IMR-90 (cell line): ENCODE results near the gene ITGB5. TPM values are rescaled to one million over a fixed set of nuclear protein-coding genes. Genes with fewer than 3 reads are reported as not detected.
"Not testable (repeated sequence)": the region's sequence is repeated elsewhere in the genome, so short reads cannot be mapped to it uniquely, and the experiment has no call there.

ENCODE experiments used
- ATAC-seq: fragments of 200-7000 bp; cut with Tn5 transposase; 2 replicates; pipeline ENCODE4 v1.9.1; 2020; ENCODE audit warnings: low read depth, mild to moderate bottlenecking, moderate library complexity
- BruUV-seq: library from RNA; stranded (reverse); fragments of 400-500 nt; replicated peaks from 2 replicates; lab custom pipeline; 2021; lab: Mats Ljungman, UMichigan
- CTCF ChIA-PET: fragments of 300-600 bp; formaldehyde crosslinking; extraction: SDS; loops from one replicate; lab custom pipeline; 2021; ENCODE audit warnings: antibody characterized with exemption; lab: Yijun Ruan, JAX
- POLR2A ChIA-PET: fragments of 300-600 bp; sonication (Branson Sonifier 250); formaldehyde crosslinking; loops from one replicate; lab custom pipeline; 2022; ENCODE audit warnings: antibody characterized with exemption; ENCODE audit not compliant: unreplicated experiment; lab: Charles Lee
- DNase-seq: peaks from one replicate; pipeline ENCODE4 v3.0.0; 2013
- H2AFZ ChIP-seq: replicated peaks from 2 replicates; pipeline ENCODE3; 2013; ENCODE audit warnings: low read length, mild to moderate bottlenecking; ENCODE audit not compliant: poor library complexity
- H2AK5ac ChIP-seq: 2 replicates; pipeline ENCODE4 v1.6.1; 2013; ENCODE audit warnings: low read depth, low read length, inconsistent platforms
- H2AK9ac ChIP-seq: replicated peaks from 2 replicates; pipeline ENCODE3; 2013; ENCODE audit warnings: mild to moderate bottlenecking, low read depth, low read length, moderate library complexity; ENCODE audit not compliant: poor library complexity
- H2BK120ac ChIP-seq: 2 replicates; pipeline ENCODE4 v1.6.1; 2013; ENCODE audit warnings: low read depth, low read length, inconsistent platforms
- H2BK15ac ChIP-seq: 3 replicates; pipeline ENCODE4 v1.6.1; 2013; ENCODE audit warnings: low read depth, low read length, inconsistent platforms
- H2BK20ac ChIP-seq: 2 replicates; pipeline ENCODE4 v1.6.1; 2013; ENCODE audit warnings: low read depth, mild to moderate bottlenecking, inconsistent platforms, low read length, moderate library complexity
- H2BK5ac ChIP-seq: 2 replicates; pipeline ENCODE4 v1.6.1; 2013; ENCODE audit warnings: mild to moderate bottlenecking, low read depth, low read length, inconsistent platforms; ENCODE audit not compliant: poor library complexity, severe bottlenecking
- H3K14ac ChIP-seq: replicated peaks from 2 replicates; pipeline ENCODE4 v1.6.1; 2013; ENCODE audit warnings: low read depth, low read length, inconsistent platforms
- H3K18ac ChIP-seq: 2 replicates; pipeline ENCODE4 v1.6.1; 2013; ENCODE audit warnings: low read depth, low read length, control low read depth
- H3K23ac ChIP-seq: 2 replicates; pipeline ENCODE4 v1.6.1; 2013; ENCODE audit warnings: low read depth, low read length, inconsistent platforms
- H3K27ac ChIP-seq: 2 replicates; pipeline ENCODE4 v1.5.1; 2013; ENCODE audit warnings: mild to moderate bottlenecking, control low read depth, low read length; ENCODE audit not compliant: insufficient read depth
- H3K27me3 ChIP-seq: 2 replicates; pipeline ENCODE4 v1.6.1; 2013; ENCODE audit warnings: low read length; ENCODE audit not compliant: control insufficient read depth, insufficient read depth
- H3K36me3 ChIP-seq: 2 replicates; pipeline ENCODE4 v1.6.1; 2013; ENCODE audit warnings: low read length, mixed read lengths; ENCODE audit not compliant: control insufficient read depth, insufficient read depth
- H3K4ac ChIP-seq: 2 replicates; pipeline ENCODE4 v1.6.1; 2013; ENCODE audit warnings: low read depth, low read length, inconsistent platforms
- H3K4me1 ChIP-seq: 2 replicates; pipeline ENCODE4 v1.6.1; 2013; ENCODE audit warnings: low read length, mixed read lengths; ENCODE audit not compliant: control insufficient read depth, insufficient read depth
- H3K4me2 ChIP-seq: 2 replicates; pipeline ENCODE4 v1.6.1; 2013; ENCODE audit warnings: low read depth, mild to moderate bottlenecking, control low read depth, low read length, moderate library complexity
- H3K4me3 ChIP-seq: 2 replicates; pipeline ENCODE4 v1.5.1; 2013; ENCODE audit warnings: low read depth, mild to moderate bottlenecking, control low read depth, low read length, moderate library complexity; ENCODE audit not compliant: insufficient read depth
- H3K56ac ChIP-seq: 2 replicates; pipeline ENCODE4 v1.6.1; 2013; ENCODE audit warnings: low read length, inconsistent platforms; ENCODE audit not compliant: insufficient read depth; ENCODE audit errors: extremely low read depth
- H3K79me1 ChIP-seq, 2 experiments: 2 replicates each; pipeline ENCODE4 v1.6.1; 2013; ENCODE audit warnings: low read length in 2 of 2, inconsistent platforms in 1 of 2, low read depth in 1 of 2
- H3K9ac ChIP-seq: 2 replicates; pipeline ENCODE4 v1.6.1; 2013; ENCODE audit warnings: low read depth, low read length, control low read depth
- H3K9me1 ChIP-seq: 2 replicates; pipeline ENCODE4 v1.6.1; 2013; ENCODE audit warnings: low read length, inconsistent platforms; ENCODE audit not compliant: insufficient read depth
- H3K9me3 ChIP-seq: 2 replicates; pipeline ENCODE4 v1.6.1; 2013; ENCODE audit warnings: low read length; ENCODE audit not compliant: control insufficient read depth, insufficient read depth
- H4K20me1 ChIP-seq: 2 replicates; pipeline ENCODE4 v1.6.1; 2013; ENCODE audit warnings: low read length, inconsistent platforms; ENCODE audit not compliant: insufficient read depth
- H4K5ac ChIP-seq: 2 replicates; pipeline ENCODE4 v1.6.1; 2013; ENCODE audit warnings: mild to moderate bottlenecking, low read depth, low read length, control low read depth
- H4K8ac ChIP-seq, 2 experiments: 2 replicates each; pipeline ENCODE4 v1.6.1; 2013; ENCODE audit warnings: low read depth in 2 of 2, low read length in 2 of 2, control low read depth in 1 of 2, inconsistent platforms in 1 of 2
- H4K91ac ChIP-seq: 2 replicates; pipeline ENCODE4 v1.6.1; 2013; ENCODE audit warnings: low read depth, low read length, inconsistent platforms; ENCODE audit not compliant: insufficient read depth
- WGBS, 2 experiments: methylation state at CpG; one replicate each; pipeline versions ENCODE4 v1.1.5 to v1.1.7; 2013; ENCODE audit warnings: missing lambda C conversion rate in 2 of 2; ENCODE audit not compliant: insufficient read length in 1 of 2; ENCODE audit errors: extremely low coverage in 2 of 2; 5-methylcytosine and 5-hydroxymethylcytosine counted together
- dilution Hi-C: fragments of 300-500 bp; cut with HindIII; formaldehyde crosslinking; loops from one replicate; pipeline ENCODE4 v1.14.3; 2018; ENCODE audit warnings: low sequenced_read_pairs; ENCODE audit not compliant: unreplicated experiment
- in situ Hi-C: fragments of 300-500 bp; cut with MboI; formaldehyde crosslinking; loops from 3 replicates; pipeline ENCODE4 v1.14.3; 2019; ENCODE audit warnings: low sequenced_read_pairs, inconsistent platforms, mixed read lengths
- intact Hi-C: fragments of 100-400 bp; cut with micrococcal nuclease; formaldehyde crosslinking; loops from 2 replicates; pipeline ENCODE4 v1.10.0; 2022
- polyA plus RNA-seq, 3 experiments: library from polyadenylated mRNA; depleted of rRNA; stranded (reverse); fragments of >200 nt; gene quantifications; 2 replicates each; pipeline ENCODE4 v1.2.3, GENCODE V29; 2012; ENCODE audit warnings: low replicate concordance in 1 of 3
- total RNA-seq: library from RNA; depleted of rRNA; stranded (reverse); fragments of >200 nt; gene quantifications from 2 replicates; pipeline ENCODE4 v1.2.3, GENCODE V29; 2012
- TF ChIP-seq, protein P1 (sequence below): conservative IDR thresholded peaks from 2 replicates; pipeline ENCODE4 v1.5.1; 2012; ENCODE audit warnings: mild to moderate bottlenecking, low read depth, low read length, improper control_type of control experiment

The ITGB5 gene
- total and polyA plus RNA-seq, 2 of the 4 experiments (the other 2 are of a cell fraction): 85.0 to 101 TPM

DNA sequence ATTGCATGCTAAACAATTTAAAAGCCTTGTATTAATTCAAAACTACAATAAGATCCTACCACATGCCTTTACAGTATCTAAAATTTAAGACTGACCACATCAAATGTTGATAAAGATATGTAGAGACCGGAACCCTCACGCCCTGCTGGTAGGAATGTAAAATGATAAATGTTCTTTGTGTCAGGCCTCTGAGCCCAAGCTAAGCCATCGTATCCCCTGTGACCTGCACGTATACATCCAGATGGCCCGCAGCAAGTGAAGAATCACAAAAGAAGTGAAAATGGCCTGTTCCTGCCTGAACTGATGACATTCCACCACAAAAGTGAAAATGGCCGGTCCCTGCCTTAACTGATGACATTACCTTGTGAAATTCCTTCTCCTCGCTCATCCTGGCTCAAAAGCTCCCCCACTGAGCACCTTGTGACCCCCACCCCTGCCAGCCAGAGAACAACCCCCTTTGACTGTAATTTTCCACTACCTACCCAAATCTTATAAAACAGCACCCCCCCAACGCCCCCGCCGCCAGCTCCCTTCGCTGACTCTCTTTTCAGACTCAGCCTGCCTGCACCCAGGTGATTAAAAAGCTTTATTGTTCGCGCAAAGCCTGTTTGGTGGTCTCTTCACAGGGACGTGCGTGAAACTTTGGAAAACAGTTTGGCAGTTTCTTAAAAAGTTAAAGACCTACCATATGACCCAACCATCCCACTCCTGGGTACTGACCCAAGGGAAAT, 59.5 kb downstream of the ITGB5 start:
- in situ Hi-C loops, H3K27ac ChIP-seq: not testable (repeated sequence)

More for the DNA sequence above, 59.5 kb downstream of the ITGB5 start:
- H3K56ac ChIP-seq, H4K5ac ChIP-seq, H3K27me3 ChIP-seq, H2AFZ ChIP-seq, dilution Hi-C loops, H3K9me3 ChIP-seq, ATAC-seq, H3K18ac ChIP-seq, H4K8ac ChIP-seq, POLR2A ChIA-PET, BruUV-seq, H2AK9ac ChIP-seq, H3K4me3 ChIP-seq, H3K4me2 ChIP-seq, H3K23ac ChIP-seq, H2BK5ac ChIP-seq, DNase-seq, H3K9ac ChIP-seq, intact Hi-C loops, H2BK20ac ChIP-seq, H2AK5ac ChIP-seq: not testable (repeated sequence)
- Histone ChIP-seq H3K14ac (0 out of 2 replicates have a peak overlapping the region, but pooled peaks have one; percentile 3), H4K91ac (0 out of 2 replicates have a peak overlapping the region, but pooled peaks have one; percentile 32), H2BK15ac (0 out of 3 replicates have a peak overlapping the region, but pooled peaks have one; percentile 54), H3K4me1 (peaks cover 17% of the 10 kb centered on the region), H3K36me3 (peaks cover 14% of the 10 kb centered on the region), H3K79me1 (peaks cover 30 to 58% of the 10 kb centered on the region in 2 experiments), H4K20me1 (peaks cover 11% of the 10 kb centered on the region; the same call in 1 of the 2 replicates), H2BK120ac (peak overlapping the region; percentile 16; the same call in 1 of the 2 replicates), H3K4ac (peak overlapping the region; percentile 29; the same call in 1 of the 2 replicates), H3K9me1 (peaks cover 25% of the 10 kb centered on the region)
- WGBS, 2 experiments: 97% methylated on average over 6 of the region's 15 CpGs; no CpG with 5 or more reads in 1 of the 2 experiments
- CTCF ChIA-PET: interaction anchor here (0.7 to 1.6 kb wide), 4 partner anchors 8 to 271 kb away, joined by 3 read pairs; no protein-coding TSS in a partner anchor
- TF ChIP-seq, protein P1, sequence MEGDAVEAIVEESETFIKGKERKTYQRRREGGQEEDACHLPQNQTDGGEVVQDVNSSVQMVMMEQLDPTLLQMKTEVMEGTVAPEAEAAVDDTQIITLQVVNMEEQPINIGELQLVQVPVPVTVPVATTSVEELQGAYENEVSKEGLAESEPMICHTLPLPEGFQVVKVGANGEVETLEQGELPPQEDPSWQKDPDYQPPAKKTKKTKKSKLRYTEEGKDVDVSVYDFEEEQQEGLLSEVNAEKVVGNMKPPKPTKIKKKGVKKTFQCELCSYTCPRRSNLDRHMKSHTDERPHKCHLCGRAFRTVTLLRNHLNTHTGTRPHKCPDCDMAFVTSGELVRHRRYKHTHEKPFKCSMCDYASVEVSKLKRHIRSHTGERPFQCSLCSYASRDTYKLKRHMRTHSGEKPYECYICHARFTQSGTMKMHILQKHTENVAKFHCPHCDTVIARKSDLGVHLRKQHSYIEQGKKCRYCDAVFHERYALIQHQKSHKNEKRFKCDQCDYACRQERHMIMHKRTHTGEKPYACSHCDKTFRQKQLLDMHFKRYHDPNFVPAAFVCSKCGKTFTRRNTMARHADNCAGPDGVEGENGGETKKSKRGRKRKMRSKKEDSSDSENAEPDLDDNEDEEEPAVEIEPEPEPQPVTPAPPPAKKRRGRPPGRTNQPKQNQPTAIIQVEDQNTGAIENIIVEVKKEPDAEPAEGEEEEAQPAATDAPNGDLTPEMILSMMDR: peak; percentile 19; the same call in 1 of the 2 replicates
